WERI-Rb-1 (cell line): ENCODE data around the gene DHX16.
"Not testable (repeated sequence)": the region's sequence is repeated elsewhere in the genome, so short reads cannot be mapped to it uniquely, and the experiment has no call there.

Experiments used
- DNase-seq: peaks from one replicate; pipeline ENCODE4 v3.0.0-alpha.2; 2020
- H3K27ac ChIP-seq: fragments of 250-450 bp; sonication (Bioruptor Pico); 2 replicates; pipeline ENCODE4 v1.5.1; 2020; ENCODE audit warnings: mild to moderate bottlenecking, moderate library complexity
- H3K27me3 ChIP-seq: fragments of 250-450 bp; sonication (Bioruptor Pico); 2 replicates; pipeline ENCODE4 v1.5.1; 2021; ENCODE audit warnings: mild to moderate bottlenecking, low read depth, moderate library complexity; ENCODE audit not compliant: insufficient read depth, severe bottlenecking
- H3K36me3 ChIP-seq: fragments of 250-450 bp; sonication (Bioruptor Pico); 2 replicates; pipeline ENCODE4 v1.5.1; 2020; ENCODE audit warnings: mild to moderate bottlenecking, moderate library complexity
- H3K4me3 ChIP-seq: 2 replicates; pipeline ENCODE4 v1.5.1; 2011; ENCODE audit warnings: low read depth, mild to moderate bottlenecking, control low read depth, low read length
- H3K9me3 ChIP-seq: fragments of 250-450 bp; sonication (Bioruptor Pico); 2 replicates; pipeline ENCODE4 v1.5.1; 2021; ENCODE audit warnings: mild to moderate bottlenecking, moderate library complexity; ENCODE audit not compliant: severe bottlenecking
- CTCF ChIP-seq: IDR thresholded peaks from 2 replicates; pipeline ENCODE4 v1.5.1; 2011; ENCODE audit warnings: low read depth, mild to moderate bottlenecking, control low read depth, inconsistent platforms, low read length

DHX16 gene

GRCh38 chr6:30672445-30673253 is at the start of gene DHX16:
TSS of gene DHX16 (minus strand) at chr6:30673006. CDS start at chr6:30672841, 165 bp downstream.
- DNase-seq, result peak; percentile 100
- Histone ChIP-seq H3K36me3 (peaks cover 58% of the 10 kb centered on the region), H3K4me3 (peak within 1 kb of the TSS; percentile 96), H3K27ac (peak within 1 kb of the TSS; percentile 65), H3K27me3 (no peaks in the 10 kb centered on the region), H3K9me3 (no peaks in the 10 kb centered on the region)
- TF ChIP-seq CTCF, result peak; percentile 86

- not testable (repeated sequence) for DNase-seq, H3K9me3 ChIP-seq, H3K27me3 ChIP-seq
- Histone ChIP-seq H3K4me3 (peak overlapping the region; percentile 100), H3K36me3 (peaks cover 63% of the 10 kb centered on the region), H3K27ac (peak overlapping the region; percentile 98)
Observed at GRCh38 chr6:30722025-30722279, 49.1 kb upstream of the DHX16 start.

GRCh38 chr6:30721198-30722024 is 48.6 kb upstream of the DHX16 start:
- peaks cover 58% of the 10 kb centered on the region for H3K36me3 ChIP-seq
- H3K9me3 ChIP-seq, result peaks cover 6% of the 10 kb centered on the region
- peak; percentile 97 for DNase-seq
- no peaks in the 10 kb centered on the region for H3K27me3 ChIP-seq
- H3K4me3 ChIP-seq, result peak overlapping the region; percentile 100
- peak overlapping the region; percentile 98 for H3K27ac ChIP-seq
- TF ChIP-seq CTCF, result peak; percentile 50

- no peaks in the 10 kb centered on the region for H3K27me3 ChIP-seq
- H3K9me3 ChIP-seq, result peaks cover 6% of the 10 kb centered on the region
- H3K36me3 ChIP-seq, result peaks cover 54% of the 10 kb centered on the region
- DNase-seq, result peak; percentile 89
- peak overlapping the region; percentile 98 for H3K27ac ChIP-seq
- peak overlapping the region; percentile 100 for H3K4me3 ChIP-seq
- no peak for TF ChIP-seq CTCF
Observed at GRCh38 chr6:30720738-30721197, 48.0 kb upstream of the DHX16 start.

GRCh38 chr6:30719791-30720737 is 47.3 kb upstream of the DHX16 start, which contains the start of gene TUBB:
TSS of gene TUBB (plus strand) at chr6:30720352. CDS start at chr6:30720507, 155 bp downstream.
- DNase-seq, result peak; percentile 100
- Histone ChIP-seq H3K27me3 (no peaks in the 10 kb centered on the region), H3K9me3 (peaks cover 6% of the 10 kb centered on the region), H3K4me3 (peak within 1 kb of the TSS; percentile 100), H3K36me3 (peaks cover 47% of the 10 kb centered on the region), H3K27ac (peak within 1 kb of the TSS; percentile 98)
- no peak for TF ChIP-seq CTCF
